Thyroid gland (tissue), 4 donors: Measurements from ENCODE around the gene SLITRK1.

Experiments used
- CTCF ChIP-seq, 6 experiments: fragments of 200-600 bp in 3 of 6; fragments of 450-650 bp in 3 of 6; sonication (generic) in 3 of 6; IDR thresholded peaks; one replicate each; pipeline ENCODE4 v1.5.1; 2016 to 2019; ENCODE audit warnings: antibody characterized with exemption in 6 of 6, mild to moderate bottlenecking in 2 of 6, inconsistent platforms in 1 of 6, moderate library complexity in 1 of 6
- POLR2A ChIP-seq, 2 donors: fragments of 450-650 bp; IDR thresholded peaks; one replicate each; pipeline ENCODE4 v1.6.1; 2017; ENCODE audit warnings: antibody characterized with exemption in 2 of 2, mild to moderate bottlenecking in 2 of 2, moderate library complexity in 1 of 2

GRCh38 chr13:83877651-83878355 lies 4.5 kb downstream of the SLITRK1 start:
- TF ChIP-seq CTCF (IDR thresholded peaks at IDR 0.05) (no peak), POLR2A (IDR thresholded peaks at IDR 0.05) (no peak)
